ENCODE results near the gene TBCD.

GRCh38 chr17:82716203-82717010 is 35.5 kb upstream of the TBCD start, which contains the start of gene FN3KRP:
- no peak for TF ChIP-seq RUNX1 (IDR thresholded peaks at IDR 0.05; ENCODE audit: low read depth)
- peak; percentile 85 to 89 for TF ChIP-seq MNT (conservative IDR thresholded peaks at IDR 0.05)
